GM12872 (cell line): ENCODE results near the gene SEC22A.

Source experiments
- TF ChIP-seq, protein P1 (sequence below): IDR thresholded peaks from 3 replicates; pipeline ENCODE4 v1.5.1; 2011; ENCODE audit warnings: low read depth, mild to moderate bottlenecking, low read length, moderate library complexity; ENCODE audit not compliant: insufficient read depth

Gene SEC22A

GRCh38 chr3:123300583-123300982, 98.8 kb downstream of the SEC22A start:
- TF ChIP-seq, protein P1, sequence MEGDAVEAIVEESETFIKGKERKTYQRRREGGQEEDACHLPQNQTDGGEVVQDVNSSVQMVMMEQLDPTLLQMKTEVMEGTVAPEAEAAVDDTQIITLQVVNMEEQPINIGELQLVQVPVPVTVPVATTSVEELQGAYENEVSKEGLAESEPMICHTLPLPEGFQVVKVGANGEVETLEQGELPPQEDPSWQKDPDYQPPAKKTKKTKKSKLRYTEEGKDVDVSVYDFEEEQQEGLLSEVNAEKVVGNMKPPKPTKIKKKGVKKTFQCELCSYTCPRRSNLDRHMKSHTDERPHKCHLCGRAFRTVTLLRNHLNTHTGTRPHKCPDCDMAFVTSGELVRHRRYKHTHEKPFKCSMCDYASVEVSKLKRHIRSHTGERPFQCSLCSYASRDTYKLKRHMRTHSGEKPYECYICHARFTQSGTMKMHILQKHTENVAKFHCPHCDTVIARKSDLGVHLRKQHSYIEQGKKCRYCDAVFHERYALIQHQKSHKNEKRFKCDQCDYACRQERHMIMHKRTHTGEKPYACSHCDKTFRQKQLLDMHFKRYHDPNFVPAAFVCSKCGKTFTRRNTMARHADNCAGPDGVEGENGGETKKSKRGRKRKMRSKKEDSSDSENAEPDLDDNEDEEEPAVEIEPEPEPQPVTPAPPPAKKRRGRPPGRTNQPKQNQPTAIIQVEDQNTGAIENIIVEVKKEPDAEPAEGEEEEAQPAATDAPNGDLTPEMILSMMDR, result no peak

- TF ChIP-seq, protein P1, result no peak
Measured at GRCh38 chr3:123301331-123302184, 99.8 kb downstream of the SEC22A start.

GRCh38 chr3:123302961-123303360, 101.2 kb downstream of the SEC22A start:
- TF ChIP-seq, protein P1, result no peak

- TF ChIP-seq, protein P1, result no peak
Measured at GRCh38 chr3:123303976-123304560, 102.3 kb downstream of the SEC22A start.

- TF ChIP-seq, protein P1, result no peak
Measured at GRCh38 chr3:123305192-123305591, 103.4 kb downstream of the SEC22A start.

DNA sequence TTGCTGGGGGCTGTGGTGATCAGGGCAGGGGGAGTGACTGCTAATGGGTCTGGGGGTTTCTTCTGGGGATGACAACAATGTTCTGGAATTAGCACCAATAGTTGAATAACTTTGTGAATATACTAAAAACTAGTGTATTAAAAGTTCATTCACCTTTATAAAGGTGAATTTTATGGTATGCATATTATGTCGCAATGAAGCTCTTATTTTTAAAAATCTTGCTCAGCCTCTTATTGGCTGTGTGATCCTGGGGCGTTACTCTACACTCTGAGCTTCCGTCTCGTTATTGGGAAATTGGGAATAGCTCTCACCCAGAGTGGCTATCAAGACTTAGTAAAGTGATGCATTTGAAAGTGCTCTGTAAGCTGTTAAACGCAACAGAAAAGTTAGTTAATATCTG, 105.3 kb downstream of the SEC22A start:
- TF ChIP-seq, protein P1, result no peak

DNA sequence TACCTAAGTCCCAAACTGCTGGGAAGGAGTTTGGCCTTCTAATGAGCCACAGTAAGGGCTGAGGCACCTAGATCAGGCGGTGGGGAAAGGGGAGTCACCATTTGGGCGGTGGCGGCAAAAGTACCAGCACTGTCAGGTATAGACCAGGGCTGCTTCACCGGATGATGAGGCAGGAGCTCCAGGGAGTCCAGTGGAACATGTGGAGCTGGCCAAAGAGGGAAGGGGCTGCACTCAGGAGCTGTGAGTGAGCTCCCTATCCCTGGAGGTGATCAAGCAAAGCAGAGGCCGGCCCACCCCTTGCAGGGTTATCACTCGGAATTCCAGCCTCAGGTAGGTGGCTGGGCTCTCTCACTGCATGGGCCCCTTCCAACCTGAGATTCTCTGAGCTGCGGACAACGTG, 108.4 kb downstream of the SEC22A start:
- TF ChIP-seq, protein P1, result no peak
